ENCODE measurements around the gene NXPE3.

- no peak for TF ChIP-seq CTCF (IDR thresholded peaks at IDR 0.05)
- TF ChIP-seq POLR2A (IDR thresholded peaks at IDR 0.05): no peak
Observed at GRCh38 chr3:101780661-101781060, 1.6 kb downstream of the NXPE3 start.
